ENCODE data around the gene JAM3.

DNA sequence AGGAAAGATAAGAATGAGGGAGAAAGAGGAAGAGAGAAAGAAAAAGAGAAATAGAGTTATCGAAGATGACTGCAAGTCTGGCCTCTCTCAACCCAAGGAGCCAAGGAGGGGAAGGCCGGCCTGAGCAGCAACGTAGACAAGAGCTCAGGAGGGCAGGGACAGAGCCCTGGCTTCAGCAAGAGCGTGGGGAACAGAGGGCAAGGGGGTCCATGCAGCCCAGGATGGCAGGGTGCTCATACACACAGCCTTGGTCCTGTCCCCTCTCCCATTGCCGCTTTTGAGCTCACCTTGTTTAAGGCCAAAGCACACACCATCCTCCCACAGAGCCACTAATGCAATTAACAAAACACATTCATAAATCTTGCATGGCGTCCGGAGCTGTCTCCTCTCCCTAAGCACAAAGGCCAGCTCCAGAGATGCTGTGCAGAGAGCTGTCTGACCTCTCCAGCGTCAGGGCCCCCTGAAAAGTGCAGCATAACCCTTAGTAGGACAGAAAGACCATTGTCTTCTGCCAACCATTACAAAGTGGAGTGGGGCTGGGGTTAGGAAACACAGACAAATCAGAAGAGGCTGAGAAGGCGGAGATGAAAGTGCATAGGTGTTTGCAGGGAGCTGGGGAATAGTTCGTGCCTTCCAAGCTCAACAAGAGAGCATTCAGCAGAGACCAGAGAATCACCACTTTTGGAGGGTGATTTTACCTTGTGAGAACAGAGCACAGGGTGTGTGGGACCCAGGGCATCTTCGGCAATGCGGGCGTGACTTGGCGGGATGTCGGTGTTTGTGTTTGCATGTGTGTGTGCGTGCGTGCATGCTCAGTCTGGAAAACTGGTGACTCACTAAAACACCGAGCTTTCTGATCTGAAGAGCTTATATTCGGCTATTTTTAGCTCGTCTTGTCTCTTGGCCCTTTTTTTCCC, 28.2 kb upstream of the JAM3 start:
- TF ChIP-seq, protein P1, sequence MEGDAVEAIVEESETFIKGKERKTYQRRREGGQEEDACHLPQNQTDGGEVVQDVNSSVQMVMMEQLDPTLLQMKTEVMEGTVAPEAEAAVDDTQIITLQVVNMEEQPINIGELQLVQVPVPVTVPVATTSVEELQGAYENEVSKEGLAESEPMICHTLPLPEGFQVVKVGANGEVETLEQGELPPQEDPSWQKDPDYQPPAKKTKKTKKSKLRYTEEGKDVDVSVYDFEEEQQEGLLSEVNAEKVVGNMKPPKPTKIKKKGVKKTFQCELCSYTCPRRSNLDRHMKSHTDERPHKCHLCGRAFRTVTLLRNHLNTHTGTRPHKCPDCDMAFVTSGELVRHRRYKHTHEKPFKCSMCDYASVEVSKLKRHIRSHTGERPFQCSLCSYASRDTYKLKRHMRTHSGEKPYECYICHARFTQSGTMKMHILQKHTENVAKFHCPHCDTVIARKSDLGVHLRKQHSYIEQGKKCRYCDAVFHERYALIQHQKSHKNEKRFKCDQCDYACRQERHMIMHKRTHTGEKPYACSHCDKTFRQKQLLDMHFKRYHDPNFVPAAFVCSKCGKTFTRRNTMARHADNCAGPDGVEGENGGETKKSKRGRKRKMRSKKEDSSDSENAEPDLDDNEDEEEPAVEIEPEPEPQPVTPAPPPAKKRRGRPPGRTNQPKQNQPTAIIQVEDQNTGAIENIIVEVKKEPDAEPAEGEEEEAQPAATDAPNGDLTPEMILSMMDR (IDR thresholded peaks at IDR 0.05; ENCODE audit: borderline replicate concordance, extremely low read depth, low read length, poor library complexity, severe bottlenecking): no peak
- no peak for TF ChIP-seq EZH2 (IDR thresholded peaks at IDR 0.05; ENCODE audit: borderline replicate concordance, low read depth, low read length, severe bottlenecking)
